Neural cell (in vitro differentiated cells): ENCODE measurements around the gene KBTBD13.

Experiments
- CTCF ChIP-seq: fragments of 450-650 bp; IDR thresholded peaks from 2 replicates; pipeline ENCODE4 v1.5.1; 2014; ENCODE audit warnings: antibody characterized with exemption, mild to moderate bottlenecking, moderate library complexity; ENCODE audit not compliant: poor library complexity, severe bottlenecking
- EP300 ChIP-seq: fragments of 450-650 bp; conservative IDR thresholded peaks from 2 replicates; pipeline ENCODE4 v1.6.1; 2014; ENCODE audit warnings: antibody characterized with exemption, mild to moderate bottlenecking, moderate library complexity; ENCODE audit not compliant: poor library complexity, severe bottlenecking
- EZH2 ChIP-seq: fragments of 200-600, 300-800 bp; shearing (Covaris generic), sonication (generic); IDR thresholded peaks from 2 replicates; pipeline ENCODE4 v1.6.1; 2014; ENCODE audit warnings: antibody characterized with exemption, low read length, borderline replicate concordance, mild to moderate bottlenecking; ENCODE audit not compliant: insufficient read depth, poor library complexity, severe bottlenecking
- POLR2AphosphoS5 ChIP-seq: IDR thresholded peaks from 2 replicates; pipeline ENCODE4 v1.6.1; 2012
- RAD21 ChIP-seq: fragments of 450-650 bp; conservative IDR thresholded peaks from 2 replicates; pipeline ENCODE4 v1.6.1; 2014; ENCODE audit warnings: antibody characterized with exemption, mild to moderate bottlenecking, moderate library complexity
- REST ChIP-seq: IDR thresholded peaks from 2 replicates; pipeline ENCODE4 v1.6.1; 2012; ENCODE audit warnings: borderline replicate concordance
- SMC3 ChIP-seq: fragments of 450-650 bp; conservative IDR thresholded peaks from 2 replicates; pipeline ENCODE4 v1.6.1; 2014; ENCODE audit warnings: antibody characterized with exemption, mild to moderate bottlenecking, moderate library complexity; ENCODE audit not compliant: poor library complexity
- TAF1 ChIP-seq: IDR thresholded peaks from 2 replicates; pipeline ENCODE4 v1.6.1; 2012; ENCODE audit warnings: low read depth

GRCh38 chr15:65079580-65079979, 3.0 kb downstream of the KBTBD13 start:
- TF ChIP-seq EZH2 (no peak), REST (no peak), CTCF (no peak), POLR2AphosphoS5 (no peak), RAD21 (no peak), TAF1 (no peak), EP300 (no peak), SMC3 (no peak)
